Posterior vena cava (tissue), 2 donors: ENCODE data around the gene PEX12. TPM values are rescaled to one million over a fixed set of nuclear protein-coding genes. Genes with fewer than 3 reads are reported as not detected.
"Not testable (repeated sequence)": the region's sequence is repeated elsewhere in the genome, so short reads cannot be mapped to it uniquely, and the experiment has no call there.

Experiments
- DNase-seq: peaks from one replicate; pipeline ENCODE4 v3.0.0-alpha.2; 2020; ENCODE audit warnings: low spot score
- intact Hi-C, 2 donors: fragments of 100-400 bp; cut with DNase I; formaldehyde crosslinking; loops; one replicate each; pipeline versions ENCODE4 v1.14.1 to v1.14.2; 2022 to 2023
- total RNA-seq, 2 donors: library from RNA; stranded (reverse); fragmentation: NEBNext Ultra II Directional; extraction: Animal tissue kit (Norgen Biotek cat#: 25700); gene quantifications; one replicate each; pipeline ENCODE4 v1.2.1, GENCODE V29; 2021
- donor health status: DM: yes; HTN: yes; CAD: no.
- donor health status: DM: yes; HTN: yes; CAD: no.

PEX12 gene
- total RNA-seq, 2 donors from 2014 or later, result 3.4 to 3.6 TPM

GRCh38 chr17:35545150-35545549 lies 33.2 kb downstream of the PEX12 start:
- intact Hi-C loops, result loop anchor here in 1 of 2 donors (10.0 kb wide), 1 partner anchor 380 kb away; no protein-coding TSS in a partner anchor
- DNase-seq, result no peak

DNA sequence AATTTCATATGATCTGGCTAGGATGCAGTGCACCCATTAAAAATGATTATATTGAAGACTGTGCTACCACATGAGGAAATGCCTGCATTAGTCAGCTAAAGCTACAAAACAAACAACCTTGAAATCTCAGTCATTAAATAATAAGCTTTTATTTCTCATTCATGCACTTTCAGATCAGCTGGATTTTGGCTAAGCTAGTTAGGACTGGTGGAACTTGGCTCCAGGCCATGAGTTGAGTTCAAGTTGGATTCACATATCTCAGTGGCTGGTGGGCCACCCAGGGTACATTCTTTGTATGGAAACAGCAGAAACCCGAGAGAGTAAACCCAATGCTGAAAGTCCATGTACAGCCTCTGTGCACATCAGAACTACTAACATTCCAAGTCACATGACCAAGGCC lies 34.5 kb downstream of the PEX12 start:
- DNase-seq, result no peak
- intact Hi-C loops, result loop anchor here in 1 of 2 donors (10.0 kb wide), 1 partner anchor 379 kb away; no protein-coding TSS in a partner anchor

GRCh38 chr17:35542990-35543389 lies 35.4 kb downstream of the PEX12 start:
- intact Hi-C loops, result loop anchor here in 1 of 2 donors (10.0 kb wide), 1 partner anchor 378 kb away; no protein-coding TSS in a partner anchor
- no peak for DNase-seq

DNA sequence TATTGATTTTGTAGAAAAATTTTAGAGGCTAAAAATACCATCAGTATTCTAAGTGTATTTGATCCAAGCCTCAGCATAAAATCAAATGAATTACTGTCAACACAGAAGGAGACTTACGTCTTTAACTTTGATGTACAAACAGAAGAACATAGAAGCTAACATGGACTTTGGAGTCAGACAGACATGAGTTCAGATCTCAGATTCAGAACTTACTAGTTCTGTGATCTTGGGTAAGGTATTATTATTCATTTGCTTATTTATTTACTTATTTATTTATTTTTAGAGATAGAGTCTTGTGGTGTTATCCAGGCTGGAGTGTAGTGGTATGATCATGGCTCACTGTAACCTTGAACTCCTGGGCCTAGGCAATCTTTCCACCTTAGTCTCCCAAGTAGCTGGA lies 36.9 kb downstream of the PEX12 start:
- DNase-seq, result no peak
- intact Hi-C loops, result loop anchor here in 1 of 2 donors (10.0 kb wide), 1 partner anchor 377 kb away; no protein-coding TSS in a partner anchor

GRCh38 chr17:35540589-35541404 lies 37.6 kb downstream of the PEX12 start:
- no peak for DNase-seq
- intact Hi-C loops, result loop anchor here in 1 of 2 donors (10.0 kb wide), 1 partner anchor 376 kb away; no protein-coding TSS in a partner anchor

- intact Hi-C loops, result loop anchor here (2.0 to 10.0 kb wide), 3 partner anchors 227 to 375 kb away; no protein-coding TSS in a partner anchor
- DNase-seq, result no peak
Observed at GRCh38 chr17:35539659-35540026, 38.7 kb downstream of the PEX12 start.

DNA sequence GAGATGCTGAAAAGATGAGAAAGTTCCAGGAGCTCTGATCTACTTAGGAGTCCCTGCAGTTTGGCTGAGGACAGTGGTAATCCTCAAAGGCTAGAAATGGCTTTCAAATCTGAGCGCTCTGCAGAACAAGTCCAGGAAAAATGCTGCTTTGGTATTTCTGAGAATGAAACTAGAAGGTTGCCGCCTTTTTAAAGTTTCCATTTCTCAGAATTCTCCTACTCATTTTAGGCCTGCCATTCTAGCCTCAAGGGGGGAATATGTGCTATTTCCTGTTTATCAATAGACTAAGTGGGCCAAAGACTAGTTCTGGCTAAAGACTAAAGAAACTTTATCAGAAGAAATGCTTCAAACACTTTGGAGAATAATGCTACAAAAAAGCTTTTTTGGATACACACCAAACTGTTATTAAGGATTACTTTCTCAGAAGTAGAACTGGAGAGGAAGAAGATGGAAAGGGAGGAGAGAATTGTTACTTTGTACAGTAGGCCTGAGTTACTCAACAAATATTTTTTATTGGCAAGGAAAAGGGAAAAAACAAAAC lies 40.7 kb downstream of the PEX12 start, which contains the start of gene SLFN12L:
SLFN12L (minus strand) TSS at position 78 of the 541 bp plus-strand sequence. CDS start 15,314 bp downstream, outside the sequence.
- intact Hi-C loops, result loop anchor here in 1 of 2 donors (2.0 to 10.0 kb wide), 2 partner anchors 225 to 363 kb away; no protein-coding TSS in a partner anchor
- DNase-seq, result no peak

GRCh38 chr17:35536664-35537171 lies 41.7 kb downstream of the PEX12 start:
- no peak for DNase-seq
- intact Hi-C loops, result loop anchor here in 1 of 2 donors (10.0 kb wide), 1 partner anchor 362 kb away; no protein-coding TSS in a partner anchor

DNA sequence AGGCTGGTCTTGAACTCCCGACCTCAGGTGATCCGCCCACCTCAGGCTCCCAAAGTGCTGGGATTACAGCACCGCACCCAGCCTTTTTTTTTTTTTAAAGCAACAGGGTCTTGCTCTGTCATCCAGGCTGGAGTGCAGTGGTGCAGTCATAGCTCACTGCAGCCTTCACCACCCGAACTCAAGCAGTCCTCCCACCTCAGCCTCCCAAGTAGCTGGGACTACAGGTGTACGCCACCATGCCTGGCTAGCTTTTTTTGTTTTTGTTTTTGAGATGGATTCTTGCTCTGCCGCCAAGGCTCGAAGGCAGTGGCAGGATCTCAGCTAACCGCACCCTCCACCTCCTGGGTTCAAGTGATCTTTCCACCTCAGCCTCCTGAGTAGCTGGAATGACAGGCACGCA lies 43.0 kb downstream of the PEX12 start:
- intact Hi-C loops, result loop anchor here in 1 of 2 donors (10.0 kb wide), 1 partner anchor 361 kb away; no protein-coding TSS in a partner anchor
- not testable (repeated sequence) for DNase-seq

DNA sequence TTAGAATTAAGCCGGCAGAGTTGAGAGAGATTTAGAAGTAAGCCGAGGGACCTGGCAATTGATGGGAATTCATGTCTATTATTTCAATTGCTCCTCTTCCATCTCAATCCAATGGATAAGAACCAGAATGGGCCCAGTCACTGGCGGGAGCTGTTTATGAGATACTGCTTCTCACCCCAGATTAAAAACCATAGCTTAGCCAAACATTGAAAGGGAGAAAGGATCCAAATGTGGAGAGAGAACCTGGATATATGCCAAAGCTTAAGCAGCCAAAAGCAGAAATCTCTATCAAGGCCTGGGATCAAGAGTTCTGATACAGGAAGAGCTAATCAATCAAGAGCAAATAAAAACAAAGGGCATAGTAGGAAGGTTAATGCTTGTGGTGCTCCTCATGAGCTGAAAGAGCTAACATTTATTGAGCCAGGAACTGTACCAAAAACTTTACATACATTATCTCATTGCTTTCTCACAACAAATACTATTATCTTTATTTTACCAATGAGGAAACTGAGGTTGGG lies 43.7 kb downstream of the PEX12 start:
- no peak for DNase-seq
- intact Hi-C loops, result loop anchor here (5.0 to 10.0 kb wide), 2 partner anchors 222 to 360 kb away; no protein-coding TSS in a partner anchor

GRCh38 chr17:35531160-35531559 lies 47.2 kb downstream of the PEX12 start:
- no peak for DNase-seq
- intact Hi-C loops, result loop anchor here (5.0 to 10.0 kb wide), 2 partner anchors 219 to 356 kb away; no protein-coding TSS in a partner anchor

DNA sequence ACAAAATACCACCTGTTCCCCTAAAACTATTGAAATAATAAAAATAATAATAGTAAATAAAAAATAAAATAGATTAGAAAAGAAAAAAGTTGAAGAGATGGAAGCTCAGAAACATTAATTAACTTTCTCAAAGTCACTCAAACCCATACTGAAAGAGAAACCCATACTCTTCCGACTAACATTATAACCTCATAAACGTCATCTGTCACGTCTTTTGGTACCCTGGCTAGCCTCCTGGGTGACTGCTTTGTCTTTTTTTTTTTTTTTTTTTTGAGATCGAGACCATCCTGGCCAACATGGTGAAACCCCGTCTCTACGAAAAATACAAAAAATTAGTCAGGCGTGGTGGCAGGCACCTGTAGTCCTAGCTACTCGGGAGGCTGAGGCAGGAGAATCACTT lies 48.5 kb downstream of the PEX12 start:
- DNase-seq, result no peak
- intact Hi-C loops, result loop anchor here (5.0 to 10.0 kb wide), 2 partner anchors 218 to 355 kb away; no protein-coding TSS in a partner anchor

DNA sequence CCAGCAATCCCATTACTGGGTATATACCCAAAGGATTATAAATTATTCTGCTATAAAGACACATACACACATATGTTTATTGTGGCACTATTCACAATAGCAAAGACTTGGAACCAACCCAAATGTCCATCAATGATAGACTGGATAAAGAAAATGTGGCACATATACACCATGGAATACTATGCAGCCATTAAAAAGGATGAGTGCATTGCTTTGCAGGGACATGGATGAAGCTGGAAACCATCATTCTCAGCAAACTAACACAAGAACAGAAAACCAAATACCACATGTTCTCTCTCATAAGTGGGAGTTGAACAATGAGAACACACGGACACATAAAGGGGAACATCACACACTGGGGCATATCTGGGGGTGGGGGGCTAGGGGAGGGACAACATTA lies 49.0 kb downstream of the PEX12 start:
- DNase-seq, intact Hi-C loops: not testable (repeated sequence)

Other genes starting within 250 kb of the PEX12 start
- 10 to 100 TPM; 35.3 to 53.1 TPM for gene SLFN11, start 204.9 kb downstream of the PEX12 start, total RNA-seq
- 10 to 100 TPM; 13.1 to 15.0 TPM for gene SLFN12, start 146.1 kb downstream of the PEX12 start, total RNA-seq
- 10 to 100 TPM in 1 of 2 donors, 1 to 10 TPM in 1; 8.8 to 17.9 TPM for gene SLFN13, start 129.8 kb downstream of the PEX12 start, total RNA-seq
- gene SLFN12L, start 40.9 kb downstream of the PEX12 start, total RNA-seq, result 1 to 10 TPM; 1.4 to 1.6 TPM
- gene SLFN14, start 17.8 kb downstream of the PEX12 start, total RNA-seq, result not detected
- 100 to 1,000 TPM; 101 to 105 TPM for gene AP2B1, start 8.8 kb upstream of the PEX12 start, total RNA-seq
- gene RASL10B, start 153.1 kb upstream of the PEX12 start, total RNA-seq, result 1 to 10 TPM; 1.1 to 2.3 TPM
- gene GAS2L2, start 174.7 kb upstream of the PEX12 start, total RNA-seq, result not detected
- gene C17orf50, start 182.3 kb upstream of the PEX12 start, total RNA-seq, result not detected
- 10 to 100 TPM in 1 of 2 donors, 1 to 10 TPM in 1; 8.8 to 18.2 TPM for gene MMP28, start 217.1 kb upstream of the PEX12 start, total RNA-seq
- gene TAF15, start 230.9 kb upstream of the PEX12 start, total RNA-seq, result 100 to 1,000 TPM; 121 to 129 TPM